Left kidney (tissue), 2 donors: ENCODE results near the gene DHCR7. TPM values are rescaled to one million over a fixed set of nuclear protein-coding genes. Genes with fewer than 3 reads are reported as not detected.
"Not testable (repeated sequence)": the region's sequence is repeated elsewhere in the genome, so short reads cannot be mapped to it uniquely, and the experiment has no call there.

Source experiments
- DNase-seq: peaks from one replicate; pipeline ENCODE4 v3.0.0-alpha.2; 2013
- polyA plus RNA-seq: library from polyadenylated mRNA; unstranded; fragments of 120-200 nt; gene quantifications from one replicate; pipeline ENCODE4 v1.2.1, GENCODE V29; 2013; ENCODE audit not compliant: insufficient read length

The DHCR7 gene
- polyA plus RNA-seq, 1 donor: 54.2 TPM

- no peak for DNase-seq
These were observed 8.0 kb downstream of the DHCR7 start for GRCh38 chr11:71440021-71440755.

GRCh38 chr11:71438650-71439049 lies 9.5 kb downstream of the DHCR7 start:
- no peak for DNase-seq

GRCh38 chr11:71437879-71438278 lies 10.3 kb downstream of the DHCR7 start:
- DNase-seq: no peak

- no peak for DNase-seq
These were observed 10.8 kb downstream of the DHCR7 start for GRCh38 chr11:71437399-71437798.

- no peak for DNase-seq
These were observed 11.3 kb downstream of the DHCR7 start for GRCh38 chr11:71436861-71437260.

GRCh38 chr11:71435278-71435951 lies 12.8 kb downstream of the DHCR7 start:
- DNase-seq: no peak

- DNase-seq: no peak
These were observed 13.5 kb downstream of the DHCR7 start for GRCh38 chr11:71434576-71435130.

GRCh38 chr11:71433648-71434450 lies 14.3 kb downstream of the DHCR7 start:
- no peak for DNase-seq

- no peak for DNase-seq
These were observed 15.2 kb downstream of the DHCR7 start for GRCh38 chr11:71432761-71433647.

GRCh38 chr11:71431271-71431670 lies 16.9 kb downstream of the DHCR7 start:
- no peak for DNase-seq

- DNase-seq: no peak
These were observed 18.0 kb downstream of the DHCR7 start for GRCh38 chr11:71430166-71430565.

GRCh38 chr11:71429701-71430100 lies 18.5 kb downstream of the DHCR7 start:
- DNase-seq: no peak

- no peak for DNase-seq
These were observed 19.2 kb downstream of the DHCR7 start for GRCh38 chr11:71428861-71429435.

GRCh38 chr11:71426413-71426812 lies 21.8 kb downstream of the DHCR7 start:
- no peak for DNase-seq

GRCh38 chr11:71425860-71426259 lies 22.3 kb downstream of the DHCR7 start:
- DNase-seq: no peak

GRCh38 chr11:71425409-71425808 lies 22.8 kb downstream of the DHCR7 start:
- DNase-seq: no peak

- no peak for DNase-seq
These were observed 24.9 kb downstream of the DHCR7 start for GRCh38 chr11:71423181-71423790.

- not testable (repeated sequence) for DNase-seq
These were observed 25.9 kb downstream of the DHCR7 start for GRCh38 chr11:71422318-71422717.

GRCh38 chr11:71421392-71421950 lies 26.7 kb downstream of the DHCR7 start:
- no peak for DNase-seq
